Measurements from ENCODE around the gene BUB1B.

BUB1B gene

GRCh38 chr15:40175160-40175559 lies 14.3 kb downstream of the BUB1B start:
- no peak overlapping the region for H3K4me3 ChIP-seq (ENCODE audit: control insufficient read depth, low read depth, low read length)
- TF ChIP-seq, protein P1, sequence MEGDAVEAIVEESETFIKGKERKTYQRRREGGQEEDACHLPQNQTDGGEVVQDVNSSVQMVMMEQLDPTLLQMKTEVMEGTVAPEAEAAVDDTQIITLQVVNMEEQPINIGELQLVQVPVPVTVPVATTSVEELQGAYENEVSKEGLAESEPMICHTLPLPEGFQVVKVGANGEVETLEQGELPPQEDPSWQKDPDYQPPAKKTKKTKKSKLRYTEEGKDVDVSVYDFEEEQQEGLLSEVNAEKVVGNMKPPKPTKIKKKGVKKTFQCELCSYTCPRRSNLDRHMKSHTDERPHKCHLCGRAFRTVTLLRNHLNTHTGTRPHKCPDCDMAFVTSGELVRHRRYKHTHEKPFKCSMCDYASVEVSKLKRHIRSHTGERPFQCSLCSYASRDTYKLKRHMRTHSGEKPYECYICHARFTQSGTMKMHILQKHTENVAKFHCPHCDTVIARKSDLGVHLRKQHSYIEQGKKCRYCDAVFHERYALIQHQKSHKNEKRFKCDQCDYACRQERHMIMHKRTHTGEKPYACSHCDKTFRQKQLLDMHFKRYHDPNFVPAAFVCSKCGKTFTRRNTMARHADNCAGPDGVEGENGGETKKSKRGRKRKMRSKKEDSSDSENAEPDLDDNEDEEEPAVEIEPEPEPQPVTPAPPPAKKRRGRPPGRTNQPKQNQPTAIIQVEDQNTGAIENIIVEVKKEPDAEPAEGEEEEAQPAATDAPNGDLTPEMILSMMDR (IDR thresholded peaks at IDR 0.05; ENCODE audit: control insufficient read depth, insufficient read depth, low read depth, low read length, missing control alignments): no peak
- no peak for DNase-seq (ENCODE audit: low read depth)

DNA sequence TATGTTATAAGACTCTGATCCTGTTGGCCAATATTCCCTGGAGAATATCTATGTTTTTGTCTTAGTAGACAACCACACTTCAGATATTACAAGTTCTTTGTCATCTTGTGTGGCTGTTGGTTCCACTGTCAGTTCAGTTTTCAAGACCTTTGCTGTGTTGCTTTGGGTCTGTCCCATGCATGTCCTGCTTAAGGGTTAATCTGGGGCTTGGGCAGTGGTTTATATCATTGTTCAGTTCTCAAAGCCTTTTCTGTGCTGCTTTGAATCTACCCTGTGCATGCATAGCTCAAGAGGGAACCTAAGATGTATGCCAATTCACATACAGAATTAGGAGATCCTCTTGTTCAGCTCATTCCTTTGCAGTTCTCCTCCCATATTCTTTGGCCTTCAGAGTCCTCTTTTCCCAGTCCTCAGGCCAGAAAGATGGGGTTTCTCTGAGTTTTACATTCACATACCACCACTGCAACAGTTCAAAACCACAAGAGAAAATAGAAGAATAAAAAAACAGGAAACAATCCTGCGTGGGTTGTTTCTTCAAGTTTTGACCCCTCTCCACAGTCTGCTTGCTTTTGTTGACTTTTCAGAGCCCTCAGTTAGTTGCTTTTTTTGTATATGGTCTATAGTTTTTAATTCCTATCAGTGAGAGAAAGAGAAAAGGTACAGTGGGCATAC lies 21.6 kb downstream of the BUB1B start:
- H3K4me3 ChIP-seq (ENCODE audit: control insufficient read depth, low read depth, low read length): no peak overlapping the region
- DNase-seq (ENCODE audit: low read depth): no peak
- TF ChIP-seq, protein P1 (IDR thresholded peaks at IDR 0.05; ENCODE audit: control insufficient read depth, insufficient read depth, low read depth, low read length, missing control alignments): no peak

DNA sequence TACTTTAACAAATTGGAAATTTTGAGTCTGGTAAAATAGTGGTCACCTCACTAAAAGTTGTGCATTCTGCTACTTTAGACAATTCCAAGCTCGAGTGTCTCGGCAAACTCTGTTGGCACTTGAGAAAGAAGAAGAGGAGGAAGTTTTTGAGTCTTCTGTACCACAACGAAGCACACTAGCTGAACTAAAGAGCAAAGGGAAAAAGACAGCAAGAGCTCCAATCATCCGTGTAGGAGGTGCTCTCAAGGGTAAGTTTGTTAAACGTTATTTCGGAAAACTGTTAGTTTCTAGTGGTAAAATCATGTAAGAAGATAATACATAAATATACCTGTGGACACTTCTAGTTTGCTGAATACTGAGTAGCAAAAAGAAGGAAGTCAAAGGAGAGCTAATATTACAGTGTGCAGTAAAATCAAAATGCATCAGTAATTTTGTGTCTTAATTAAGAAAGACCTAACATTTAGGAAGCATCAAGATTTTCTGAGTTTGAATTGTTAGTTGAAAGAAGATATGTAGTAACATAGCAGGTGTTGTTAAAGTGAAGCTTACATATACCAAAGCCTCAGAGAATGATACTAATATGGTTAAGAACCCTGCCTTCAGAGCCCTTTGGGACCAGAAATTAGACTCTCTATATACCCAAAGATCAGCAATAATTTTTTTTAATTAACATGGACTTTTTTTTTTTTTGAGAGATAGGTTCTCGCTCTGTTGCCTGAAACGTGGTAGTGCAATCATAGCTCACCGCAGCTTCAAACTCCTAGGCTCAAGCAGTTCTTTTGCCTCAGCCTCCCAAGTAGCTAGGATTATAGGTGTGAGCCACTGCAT lies 23.0 kb downstream of the BUB1B start:
- TF ChIP-seq, protein P1 (IDR thresholded peaks at IDR 0.05; ENCODE audit: control insufficient read depth, insufficient read depth, low read depth, low read length, missing control alignments): no peak
- DNase-seq (ENCODE audit: low read depth): no peak

GRCh38 chr15:40190591-40190990 lies 29.7 kb downstream of the BUB1B start:
- TF ChIP-seq, protein P1 (IDR thresholded peaks at IDR 0.05; ENCODE audit: control insufficient read depth, insufficient read depth, low read depth, low read length, missing control alignments): no peak
- H3K4me3 ChIP-seq (ENCODE audit: control insufficient read depth, low read depth, low read length): no peak overlapping the region
- no peak for DNase-seq (ENCODE audit: low read depth)

More for the DNA sequence above, 23.0 kb downstream of the BUB1B start:
- H3K4me3 ChIP-seq (ENCODE audit: control insufficient read depth, low read depth, low read length): no peak overlapping the region

DNA sequence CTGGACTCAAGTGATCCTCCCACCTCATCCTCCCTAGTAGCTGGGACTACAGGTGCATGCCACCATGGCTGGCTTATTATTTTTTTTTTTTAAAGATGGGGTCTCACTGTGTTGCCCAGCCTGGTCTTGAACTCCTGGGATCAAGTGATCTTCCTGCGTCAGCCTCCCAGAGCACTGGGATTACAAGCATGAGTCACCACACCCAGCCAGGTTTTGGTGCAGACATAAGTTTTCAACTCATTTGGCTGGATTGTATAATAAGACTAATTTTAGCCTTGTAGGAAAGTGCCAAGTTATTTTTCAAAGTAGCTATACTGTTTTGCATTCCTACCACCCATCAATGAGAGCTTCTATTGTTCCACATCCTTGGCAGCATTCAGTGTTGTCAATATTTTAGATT lies 32.1 kb downstream of the BUB1B start:
- TF ChIP-seq, protein P1 (IDR thresholded peaks at IDR 0.05; ENCODE audit: control insufficient read depth, insufficient read depth, low read depth, low read length, missing control alignments): no peak
- no peak overlapping the region for H3K4me3 ChIP-seq (ENCODE audit: control insufficient read depth, low read depth, low read length)
- no peak for DNase-seq (ENCODE audit: low read depth)

DNA sequence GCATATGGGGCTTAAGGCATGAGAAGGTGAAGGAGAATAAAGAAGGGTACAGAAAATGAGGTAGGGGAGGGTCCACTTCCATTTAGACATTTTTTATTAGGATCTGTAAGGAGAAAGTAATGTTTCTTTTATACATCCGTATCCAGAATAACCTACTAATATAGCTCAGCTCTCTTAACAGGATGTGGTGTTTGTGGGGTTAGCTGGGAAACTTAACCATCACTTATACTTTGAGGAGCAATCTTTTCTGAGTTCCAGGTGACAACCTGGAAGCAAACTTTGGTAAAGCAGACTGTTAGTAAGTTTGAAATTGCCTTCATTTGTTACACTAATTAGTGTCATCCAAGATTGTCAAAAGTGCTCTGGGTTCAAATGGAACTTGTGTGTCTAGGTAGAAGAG lies 36.6 kb downstream of the BUB1B start:
- TF ChIP-seq, protein P1 (IDR thresholded peaks at IDR 0.05; ENCODE audit: control insufficient read depth, insufficient read depth, low read depth, low read length, missing control alignments): no peak
- no peak overlapping the region for H3K4me3 ChIP-seq (ENCODE audit: control insufficient read depth, low read depth, low read length)
- no peak for DNase-seq (ENCODE audit: low read depth)

All from AG09309 (cell line).